HCT116 (cell line): Measurements from ENCODE around the gene AADACL3. TPM values are rescaled to one million over a fixed set of nuclear protein-coding genes. Genes with fewer than 3 reads are reported as not detected.

ENCODE experiments used
- ATAC-seq: fragments of 200-7000 bp; cut with Tn5 transposase; 2 replicates; pipeline ENCODE4 v1.9.1; 2020; ENCODE audit warnings: mild to moderate bottlenecking, moderate library complexity
- BruUV-seq: library from RNA; stranded (reverse); fragments of 400-500 nt; replicated peaks from 2 replicates; lab custom pipeline; 2021; lab: Mats Ljungman, UMichigan
- CTCF ChIA-PET: fragments of 300-600 bp; sonication (Branson Sonifier 250); formaldehyde crosslinking; loops from one replicate; lab custom pipeline; 2021; ENCODE audit warnings: antibody characterized with exemption; lab: Charles Lee
- POLR2A ChIA-PET: fragments of 300-600, 350-600 bp; sonication (Branson Sonifier 250); formaldehyde crosslinking; loops from one replicate; lab custom pipeline; 2021; ENCODE audit warnings: antibody characterized with exemption; lab: Charles Lee
- RAD21 ChIA-PET, 2 experiments: fragments of 300-600 bp; sonication (Branson Sonifier 250); formaldehyde crosslinking; loops; one replicate each; lab custom pipeline; 2023; ENCODE audit warnings: low total read pairs in 2 of 2; ENCODE audit not compliant: uncharacterized antibody in 2 of 2, unreplicated experiment in 2 of 2, low non-redundant PET in 1 of 2; lab: Charles Lee
- DNase-seq: peaks from one replicate; pipeline ENCODE4 v3.0.0-alpha.2; 2010; ENCODE audit warnings: low read depth, low spot score
- H2AFZ ChIP-seq: fragments of 200-600 bp; shearing (Covaris generic), sonication (generic); 2 replicates; pipeline ENCODE4 v1.6.1; 2017; ENCODE audit warnings: low read depth, mixed run types, mixed read lengths, antibody characterized with exemption, low read length; ENCODE audit not compliant: poor library complexity, severe bottlenecking
- H3K27ac ChIP-seq: 2 replicates; pipeline ENCODE4 v1.5.1; 2012; ENCODE audit warnings: low read depth, low read length
- H3K27me3 ChIP-seq: fragments of 200-600 bp; sonication (generic); 2 replicates; pipeline ENCODE4 v1.6.1; 2016; ENCODE audit warnings: mixed run types, low read length, mixed read lengths; ENCODE audit not compliant: insufficient read depth
- H3K36me3 ChIP-seq, 2 experiments: fragments of 200-500 bp in 1 of 2; fragments of 200-600 bp in 1 of 2; sonication (Bioruptor generic) in 1 of 2; sonication (generic) in 1 of 2; 2 replicates each; pipeline versions ENCODE4 v1.5.1 to v1.6.1; 2014 to 2016; ENCODE audit warnings: low read length in 2 of 2, inconsistent platforms in 1 of 2, mixed read lengths in 1 of 2, mixed run types in 1 of 2; ENCODE audit not compliant: insufficient read depth in 2 of 2, control insufficient read depth in 1 of 2
- H3K4me1 ChIP-seq, 2 experiments: fragments of 200-600 bp in 1 of 2; sonication (generic) in 1 of 2; 2 replicates each; pipeline versions ENCODE4 v1.5.1 to v1.6.1; 2012 to 2017; ENCODE audit warnings: low read length in 2 of 2, inconsistent platforms in 1 of 2, mild to moderate bottlenecking in 1 of 2, mixed read lengths in 1 of 2, mixed run types in 1 of 2, moderate library complexity in 1 of 2; ENCODE audit not compliant: insufficient read depth in 2 of 2, control insufficient read depth in 1 of 2
- H3K4me2 ChIP-seq: fragments of 200-600 bp; sonication (generic); 2 replicates; pipeline ENCODE4 v1.6.1; 2017; ENCODE audit warnings: mixed run types, low read length, mixed read lengths
- H3K4me3 ChIP-seq, 2 experiments: fragments of 200-600 bp in 1 of 2; sonication (generic) in 1 of 2; replicated peaks in 1 of 2; 2 replicates each; pipeline ENCODE4 v1.5.1; 2011 to 2016; ENCODE audit warnings: low read length in 2 of 2, control low read depth in 1 of 2, low read depth in 1 of 2, mild to moderate bottlenecking in 1 of 2, mixed read lengths in 1 of 2, mixed run types in 1 of 2
- H3K79me2 ChIP-seq: fragments of 200-600 bp; sonication (generic); 2 replicates; pipeline ENCODE4 v1.6.1; 2017; ENCODE audit warnings: mild to moderate bottlenecking, mixed run types, low read length, moderate library complexity, mixed read lengths; ENCODE audit not compliant: insufficient read depth
- H3K9ac ChIP-seq: fragments of 200-600 bp; sonication (generic); 2 replicates; pipeline ENCODE4 v1.6.1; 2016; ENCODE audit warnings: low read length, mixed read lengths
- H3K9me2 ChIP-seq: fragments of 200-600 bp; sonication (generic), shearing (Covaris generic); 2 replicates; pipeline ENCODE4 v1.6.1; 2017; ENCODE audit warnings: mixed run types, mild to moderate bottlenecking, moderate library complexity; ENCODE audit not compliant: insufficient read depth
- H3K9me3 ChIP-seq, 2 experiments: fragments of 200-500 bp in 1 of 2; fragments of 200-600 bp in 1 of 2; sonication (Bioruptor generic) in 1 of 2; sonication (generic) in 1 of 2; 2 replicates each; pipeline ENCODE4 v1.6.1; 2014 to 2017; ENCODE audit warnings: low read length in 2 of 2, mixed read lengths in 2 of 2, inconsistent platforms in 1 of 2, low read depth in 1 of 2, mild to moderate bottlenecking in 1 of 2, mixed run types in 1 of 2, moderate library complexity in 1 of 2; ENCODE audit not compliant: control insufficient read depth in 1 of 2, insufficient read depth in 1 of 2
- H4K20me1 ChIP-seq: fragments of 200-600 bp; sonication (generic), shearing (Covaris generic); 2 replicates; pipeline ENCODE4 v1.6.1; 2017; ENCODE audit warnings: mixed run types, mild to moderate bottlenecking, moderate library complexity; ENCODE audit not compliant: insufficient read depth
- ATF3 ChIP-seq: IDR thresholded peaks from 2 replicates; pipeline ENCODE4 v1.6.1; 2012
- CTCF ChIP-seq, 3 experiments: fragments of 200-600 bp in 1 of 3; sonication (generic) in 1 of 3; IDR thresholded peaks in 2 of 3; conservative IDR thresholded peaks in 1 of 3; 2 replicates each; pipeline ENCODE4 v1.5.1; 2012 to 2017; ENCODE audit warnings: low read depth in 2 of 3, low read length in 2 of 3, antibody characterized with exemption in 1 of 3, borderline replicate concordance in 1 of 3, control low read depth in 1 of 3, mild to moderate bottlenecking in 1 of 3, mixed read lengths in 1 of 3, mixed run types in 1 of 3, moderate library complexity in 1 of 3; ENCODE audit not compliant: insufficient read depth in 1 of 3
- EZH2phosphoT487 ChIP-seq: fragments of 200-600 bp; IDR thresholded peaks from 2 replicates; pipeline ENCODE4 v1.6.1; 2018; ENCODE audit warnings: antibody characterized with exemption, borderline replicate concordance
- MAX ChIP-seq: IDR thresholded peaks from 2 replicates; pipeline ENCODE4 v1.6.1; 2012
- POLR2AphosphoS5 ChIP-seq: IDR thresholded peaks from 2 replicates; pipeline ENCODE4 v1.6.1; 2011; ENCODE audit warnings: mild to moderate bottlenecking, low read depth, low read length, moderate library complexity
- SIN3A ChIP-seq: IDR thresholded peaks from 2 replicates; pipeline ENCODE4 v1.6.1; 2012; ENCODE audit warnings: low read depth
- intact Hi-C: fragments of 100-400 bp; cut with micrococcal nuclease; formaldehyde crosslinking; loops from 2 replicates; pipeline ENCODE4 v1.10.0; 2022
- total RNA-seq: library from RNA; stranded (reverse); gene quantifications from one replicate; pipeline ENCODE4 v1.2.1, GENCODE V29; 2021; ENCODE audit not compliant: unreplicated experiment

AADACL3 gene
- total RNA-seq, 1 experiment from 2014 or later, result not detected

GRCh38 chr1:12760256-12760795 is 44.4 kb downstream of the AADACL3 start:
- intact Hi-C loops, result no loop called here
- Histone ChIP-seq H3K36me3 (no peaks in the 10 kb centered on the region), H4K20me1 (no peaks in the 10 kb centered on the region), H3K27me3 (peaks cover 12% of the 10 kb centered on the region; the same call in 1 of the 2 replicates), H3K27ac (no peak overlapping the region), H3K9ac (no peak overlapping the region), H3K79me2 (no peaks in the 10 kb centered on the region), H3K9me2 (no peaks in the 10 kb centered on the region), H3K4me1 (no peaks in the 10 kb centered on the region), H3K4me2 (no peak overlapping the region), H2AFZ (no peak overlapping the region), H3K9me3 (no peaks in the 10 kb centered on the region), H3K4me3 (no peak overlapping the region)
- BruUV-seq, result no TSS peak
- POLR2A ChIA-PET, result no interaction called here
- no peak for TF ChIP-seq SIN3A
- peak in 2 of 3 experiments; percentile 56 to 75; a peak in 4 of 6 replicates for TF ChIP-seq CTCF (IDR thresholded peaks at IDR 0.05 in 2 of 3, conservative IDR thresholded peaks at IDR 0.05 in 1 of 3; ENCODE audit: borderline replicate concordance in 1 of 3, insufficient read depth in 1 of 3, low read depth in 2 of 3, low read length in 2 of 3)
- RAD21 ChIA-PET, result no interaction called here
- DNase-seq (peak; percentile 12), ATAC-seq (peak; percentile 93)
- CTCF ChIA-PET, result no interaction called here

GRCh38 chr1:12761781-12762180 is 45.9 kb downstream of the AADACL3 start:
- CTCF ChIA-PET, result no interaction called here

More at GRCh38 chr1:12761781-12762180, 45.9 kb downstream of the AADACL3 start:
- no peaks in the 10 kb centered on the region for H3K9me3 ChIP-seq
- H3K36me3 ChIP-seq, result no peaks in the 10 kb centered on the region
- H3K4me3 ChIP-seq, result no peak overlapping the region
- H3K4me1 ChIP-seq, result no peaks in the 10 kb centered on the region
- H3K9ac ChIP-seq, result no peak overlapping the region
- ChIA-PET RAD21 (interaction anchor here in 1 of 2 experiments (0.5 kb wide), 1 partner anchor 1386 kb away, joined by 4 read pairs; no protein-coding TSS in a partner anchor), POLR2A (no interaction called here)
- H3K9me2 ChIP-seq, result no peaks in the 10 kb centered on the region
- H3K27me3 ChIP-seq, result peaks cover 9% of the 10 kb centered on the region; the same call in 1 of the 2 replicates
- no peaks in the 10 kb centered on the region for H3K79me2 ChIP-seq
- H4K20me1 ChIP-seq, result no peaks in the 10 kb centered on the region
- no peak overlapping the region for H3K4me2 ChIP-seq
- no peak for TF ChIP-seq POLR2AphosphoS5
- no peak for TF ChIP-seq ATF3
- TF ChIP-seq MAX, result no peak
- no peak for TF ChIP-seq EZH2phosphoT487
- BruUV-seq, result no TSS peak
- no peak overlapping the region for H2AFZ ChIP-seq
- ATAC-seq (no peak), DNase-seq (no peak)
- intact Hi-C loops, result no loop called here
- H3K27ac ChIP-seq, result no peak overlapping the region
